ENCODE measurements around the gene NXPE2.

GRCh38 chr11:114683007-114683406 lies 4.7 kb downstream of the NXPE2 start:
- TF ChIP-seq CTCF (optimal IDR thresholded peaks at IDR 0.05 in 1 of 3, IDR thresholded peaks at IDR 0.05 in 1 of 3, conservative IDR thresholded peaks at IDR 0.05 in 1 of 3; ENCODE audit: extremely low read depth in 1 of 3, insufficient read depth in 2 of 3, low read length in 3 of 3) (no peak), EZH2 (IDR thresholded peaks at IDR 0.05; ENCODE audit: low read length) (no peak)

Measured in keratinocyte (primary cell).